Osteocyte (in vitro differentiated cells): ENCODE measurements around the gene OPRL1. TPM values are rescaled to one million over a fixed set of nuclear protein-coding genes. Genes with fewer than 3 reads are reported as not detected.

Source experiments
- DNase-seq: peaks from one replicate; pipeline ENCODE4 v3.0.0; 2021; ENCODE audit warnings: mixed read lengths; ENCODE audit not compliant: unreplicated experiment; ENCODE audit errors: extremely low spot score
- H3K27ac Mint-ChIP-seq: one replicate; pipeline ENCODE4 v1.8.0; 2021; ENCODE audit warnings: mild to moderate bottlenecking, mixed read lengths; ENCODE audit not compliant: unreplicated experiment
- H3K27me3 Mint-ChIP-seq: one replicate; pipeline ENCODE4 v1.8.0; 2021; ENCODE audit warnings: mixed read lengths; ENCODE audit not compliant: unreplicated experiment
- H3K36me3 Mint-ChIP-seq: one replicate; pipeline ENCODE4 v1.8.0; 2021; ENCODE audit warnings: mixed read lengths; ENCODE audit not compliant: unreplicated experiment
- H3K4me1 Mint-ChIP-seq: one replicate; pipeline ENCODE4 v1.8.0; 2021; ENCODE audit warnings: mixed read lengths; ENCODE audit not compliant: unreplicated experiment
- H3K4me3 Mint-ChIP-seq: one replicate; pipeline ENCODE4 v1.8.0; 2021; ENCODE audit warnings: mild to moderate bottlenecking, moderate library complexity, mixed read lengths; ENCODE audit not compliant: unreplicated experiment
- H3K9me3 Mint-ChIP-seq: one replicate; pipeline ENCODE4 v1.8.0; 2021; ENCODE audit warnings: mixed read lengths; ENCODE audit not compliant: unreplicated experiment
- CTCF ChIP-seq: fragments of 200-600 bp; sonication (generic); IDR thresholded peaks from 2 replicates; pipeline ENCODE4 v1.5.0; 2021; ENCODE audit warnings: antibody characterized with exemption, mild to moderate bottlenecking, moderate library complexity
- total RNA-seq: library from RNA; stranded (reverse); gene quantifications from 2 replicates; pipeline ENCODE4 v1.2.1, GENCODE V29; 2021

OPRL1 gene
- total RNA-seq, 1 donor from 2014 or later: 2.1 TPM

GRCh38 chr20:64033981-64034493 is 45.8 kb upstream of the OPRL1 start:
- Mint-ChIP-seq H3K36me3 (peaks cover 25% of the 10 kb centered on the region), H3K9me3 (no peaks in the 10 kb centered on the region), H3K27ac (no peak overlapping the region), H3K27me3 (peaks cover 3% of the 10 kb centered on the region), H3K4me1 (peaks cover 2% of the 10 kb centered on the region), H3K4me3 (no peak overlapping the region)
- no peak for DNase-seq
- TF ChIP-seq CTCF: no peak

GRCh38 chr20:64035066-64035932 is 44.6 kb upstream of the OPRL1 start:
- DNase-seq: no peak
- no peak for TF ChIP-seq CTCF
- H3K9me3 Mint-ChIP-seq: no peaks in the 10 kb centered on the region
- no peak overlapping the region for H3K27ac Mint-ChIP-seq
- H3K4me1 Mint-ChIP-seq: peaks cover 13% of the 10 kb centered on the region
- H3K36me3 Mint-ChIP-seq: peaks cover 19% of the 10 kb centered on the region
- no peak overlapping the region for H3K4me3 Mint-ChIP-seq
- peaks cover 6% of the 10 kb centered on the region for H3K27me3 Mint-ChIP-seq

- no peak for DNase-seq
- TF ChIP-seq CTCF: no peak
- Mint-ChIP-seq H3K4me1 (peaks cover 13% of the 10 kb centered on the region), H3K27me3 (peaks cover 7% of the 10 kb centered on the region), H3K4me3 (no peak within 1 kb of the TSS), H3K36me3 (peaks cover 12% of the 10 kb centered on the region), H3K9me3 (no peaks in the 10 kb centered on the region), H3K27ac (no peak within 1 kb of the TSS)
These were observed 43.9 kb upstream of the OPRL1 start, which contains the start of gene C20orf204 for GRCh38 chr20:64035933-64036345. Gene C20orf204 (plus strand): TSS chr20:64036182. CDS start chr20:64036324, 142 bp downstream.

- no peak for TF ChIP-seq CTCF
- DNase-seq: no peak
- peaks cover 9% of the 10 kb centered on the region for H3K36me3 Mint-ChIP-seq
- H3K4me1 Mint-ChIP-seq: peaks cover 15% of the 10 kb centered on the region
- H3K9me3 Mint-ChIP-seq: no peaks in the 10 kb centered on the region
- no peak overlapping the region for H3K27ac Mint-ChIP-seq
- H3K4me3 Mint-ChIP-seq: no peak overlapping the region
- peaks cover 9% of the 10 kb centered on the region for H3K27me3 Mint-ChIP-seq
These were observed 43.3 kb upstream of the OPRL1 start for GRCh38 chr20:64036346-64037198.

GRCh38 chr20:64037199-64037497 is 42.7 kb upstream of the OPRL1 start:
- Mint-ChIP-seq H3K4me1 (peaks cover 18% of the 10 kb centered on the region), H3K9me3 (no peaks in the 10 kb centered on the region), H3K27me3 (peaks cover 9% of the 10 kb centered on the region), H3K27ac (no peak overlapping the region), H3K4me3 (no peak overlapping the region), H3K36me3 (peaks cover 9% of the 10 kb centered on the region)
- no peak for TF ChIP-seq CTCF
- no peak for DNase-seq
